ENCODE results near the gene MARCKSL1.
A peak's percentile ranks its signal among the peaks of the same experiment; 100 is the strongest.
"Not testable (repeated sequence)": the region's sequence is repeated elsewhere in the genome, so short reads cannot be mapped to it uniquely, and the experiment has no call there.

Gene MARCKSL1

GRCh38 chr1:32331549-32331948 lies 4.5 kb downstream of the MARCKSL1 start:
- no peak for DNase-seq

DNA sequence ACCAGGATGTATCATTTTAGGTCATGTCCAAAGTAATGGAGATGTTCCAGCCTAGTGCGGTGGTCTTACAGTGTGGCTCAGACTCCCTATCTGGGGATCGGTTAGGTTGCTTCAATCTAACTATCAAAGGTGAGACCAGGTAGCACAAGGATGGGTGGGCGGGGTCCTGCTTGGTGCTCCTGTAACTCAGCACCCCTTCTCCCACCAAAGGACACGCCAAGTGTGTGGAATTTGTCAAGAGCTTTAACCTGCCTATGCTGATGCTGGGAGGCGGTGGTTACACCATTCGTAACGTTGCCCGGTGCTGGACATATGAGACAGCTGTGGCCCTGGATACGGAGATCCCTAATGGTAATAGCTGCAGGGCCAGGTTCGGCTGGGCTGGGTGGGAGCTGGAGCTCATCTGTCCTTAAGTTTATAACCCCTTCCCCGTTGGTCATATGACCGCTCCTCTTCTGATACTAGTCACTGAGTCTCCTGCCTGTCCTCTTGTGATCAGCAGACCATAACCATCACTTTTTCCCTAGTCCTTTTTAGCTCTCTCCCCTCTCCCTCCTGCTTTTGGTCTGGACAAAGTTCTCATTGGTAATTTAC lies 5.4 kb downstream of the MARCKSL1 start:
- no peak for DNase-seq

DNA sequence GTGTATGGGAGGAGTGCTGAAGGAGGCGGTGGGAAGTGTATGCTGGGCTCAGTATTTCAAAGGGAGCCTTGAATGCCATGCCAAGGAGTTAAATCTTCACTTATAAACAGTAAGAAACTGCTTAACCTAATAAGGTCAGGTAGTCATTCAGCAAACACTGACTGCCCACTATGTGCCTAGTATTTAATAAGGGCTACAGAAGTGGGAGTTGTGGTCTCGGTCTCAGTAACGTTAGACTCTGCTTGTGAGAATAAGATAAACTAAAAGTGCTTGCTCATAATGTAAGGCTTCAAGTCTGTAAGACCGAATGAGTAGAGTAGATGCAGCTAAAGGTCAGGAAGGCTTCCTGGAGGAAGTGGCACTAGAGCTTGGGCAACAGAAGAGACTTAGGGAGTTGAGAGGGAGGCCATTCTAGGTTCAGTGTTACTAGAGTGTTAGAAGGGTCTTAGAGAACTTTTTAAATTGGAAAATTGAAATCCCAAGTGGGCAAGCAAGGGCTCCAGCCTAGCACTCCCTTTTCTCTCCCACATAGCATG lies 6.0 kb downstream of the MARCKSL1 start:
- DNase-seq: no peak

DNA sequence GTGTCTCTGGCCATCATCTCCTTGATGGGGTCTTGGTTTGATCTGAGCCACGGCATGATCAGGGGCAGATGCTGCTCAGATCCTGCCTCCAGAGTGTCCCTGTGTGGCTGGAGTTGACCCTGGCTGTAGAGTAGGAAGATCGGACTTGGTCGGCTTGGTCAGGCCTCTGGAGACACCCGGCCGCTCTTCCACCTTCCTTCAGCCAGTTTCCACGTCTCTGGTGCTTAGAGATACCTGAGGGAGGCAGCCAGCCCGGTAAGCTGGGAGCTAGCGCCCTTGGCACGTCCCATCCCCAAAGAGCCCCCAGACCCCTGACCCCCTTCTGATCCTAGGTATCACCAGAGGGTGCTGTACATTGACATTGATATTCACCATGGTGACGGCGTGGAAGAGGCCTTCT lies 8.8 kb downstream of the MARCKSL1 start:
- DNase-seq: no peak

DNA sequence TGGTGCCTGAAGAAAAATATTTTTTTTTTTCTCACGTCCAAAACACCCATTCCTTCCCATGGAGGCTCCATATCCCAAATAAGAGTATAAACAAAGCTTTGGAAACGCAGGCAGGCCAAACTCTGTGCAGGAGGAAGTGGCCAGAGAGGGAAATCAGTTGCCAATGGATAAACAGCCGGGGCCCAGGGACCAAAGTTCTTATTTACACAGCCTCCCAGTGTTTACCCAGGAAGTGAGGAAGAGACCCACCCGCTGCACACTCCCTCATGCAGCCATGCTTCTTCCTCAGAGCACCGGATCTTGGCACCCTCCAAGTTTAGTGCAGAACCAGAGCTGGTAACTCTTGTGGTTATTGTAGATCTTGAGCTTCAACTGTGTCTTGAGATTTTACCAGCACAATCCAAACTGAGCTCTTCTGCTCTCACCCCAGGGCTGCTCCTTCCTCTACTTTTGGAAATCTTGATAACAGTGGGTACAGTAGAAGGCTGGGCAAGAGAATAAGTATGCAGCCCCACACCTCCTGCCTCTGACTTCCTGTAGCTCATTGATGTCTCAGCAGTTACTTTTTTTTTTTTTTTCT lies 14.2 kb downstream of the MARCKSL1 start:
- DNase-seq: no peak

- no peak for DNase-seq
Measured at GRCh38 chr1:32318127-32318869, 17.7 kb downstream of the MARCKSL1 start.

DNA sequence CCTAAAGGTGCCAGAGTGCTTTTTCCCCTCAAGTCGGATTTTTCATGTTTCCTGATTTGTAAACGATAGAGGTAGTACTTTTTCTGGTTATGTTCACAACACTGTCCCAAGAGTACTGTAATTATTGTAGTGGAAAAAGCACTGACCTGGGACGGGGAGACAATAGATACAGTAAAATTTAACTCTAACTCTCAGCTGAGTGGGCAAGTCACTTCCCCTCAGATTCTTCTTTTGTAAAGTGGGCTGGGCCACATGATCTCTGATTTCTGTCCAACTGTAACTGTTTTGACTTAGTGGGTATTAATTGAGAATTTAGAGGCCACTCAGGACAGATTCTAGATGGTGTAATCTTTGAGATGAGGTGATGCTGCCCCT lies 19.1 kb downstream of the MARCKSL1 start:
- DNase-seq: no peak

DNA sequence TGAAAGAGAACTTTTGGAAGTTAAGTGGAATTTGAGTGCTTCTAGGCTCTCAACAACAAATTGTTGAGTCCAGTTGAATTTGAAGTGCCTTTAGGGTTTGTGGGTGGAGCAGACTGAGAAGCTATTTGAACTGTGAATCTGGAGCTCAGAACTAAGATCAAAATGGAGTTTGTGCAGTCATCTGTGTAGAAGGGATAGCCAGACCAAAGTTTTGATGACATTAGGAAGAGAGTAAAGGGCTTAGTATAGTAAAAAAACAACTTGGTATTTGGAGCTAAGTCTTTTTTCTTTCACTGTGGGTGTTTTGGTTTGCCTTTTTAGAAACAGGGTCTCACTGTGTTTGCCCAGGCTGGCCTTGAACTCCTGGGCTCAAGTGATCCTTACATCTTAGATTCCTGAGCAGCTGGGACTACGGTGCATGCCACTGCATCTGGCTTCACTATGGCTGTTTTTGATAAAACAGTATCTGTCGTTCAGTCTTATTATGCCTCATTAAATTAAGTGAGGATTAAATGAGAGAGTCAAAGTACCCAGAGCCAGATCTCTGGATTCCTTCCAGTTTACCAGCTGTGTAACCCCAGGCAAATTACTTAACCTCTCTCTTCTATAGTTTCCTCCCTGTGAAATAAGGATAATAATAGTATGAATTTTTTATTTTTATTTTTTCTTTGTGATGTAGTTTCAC lies 24.2 kb downstream of the MARCKSL1 start:
- no peak for DNase-seq

GRCh38 chr1:32309960-32310359 lies 26.1 kb downstream of the MARCKSL1 start:
- DNase-seq: no peak

DNA sequence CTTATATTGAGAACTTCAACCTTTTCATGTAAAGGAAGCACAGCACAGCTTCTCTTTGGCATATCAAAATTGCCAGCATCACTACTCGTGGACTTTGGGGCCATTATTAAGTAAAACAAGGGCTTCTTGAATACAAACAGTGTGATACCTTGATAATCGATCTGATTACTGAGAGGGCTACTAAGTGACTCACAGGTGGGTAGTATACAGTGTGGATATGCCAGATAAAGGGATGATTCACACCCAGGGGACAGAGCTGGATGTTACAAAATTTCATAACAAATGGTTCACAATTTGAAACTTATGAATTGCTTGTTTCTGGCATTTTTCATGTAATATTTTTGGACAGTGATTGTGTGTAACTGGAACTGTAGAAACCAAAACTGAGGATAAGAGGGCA lies 28.7 kb downstream of the MARCKSL1 start:
- DNase-seq: no peak

DNA sequence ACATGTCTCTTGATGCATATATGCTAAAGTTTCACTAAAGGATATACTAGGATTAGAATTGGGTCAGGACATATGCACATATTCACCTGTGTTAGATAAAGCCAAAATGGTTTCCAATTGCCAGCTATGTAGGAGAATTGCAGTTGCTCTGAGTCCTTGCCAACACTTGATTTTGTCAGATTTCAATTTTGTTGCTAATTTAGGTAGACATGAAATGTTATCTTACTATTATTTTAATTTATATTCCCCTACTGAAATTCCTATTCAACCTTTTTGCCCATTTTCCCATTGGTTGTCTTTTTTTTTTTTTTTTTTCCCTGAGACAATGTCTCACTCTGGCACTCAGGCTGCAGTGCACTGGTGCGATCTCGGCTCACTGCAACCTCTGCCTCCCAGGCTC lies 30.7 kb downstream of the MARCKSL1 start:
- no peak for DNase-seq

- DNase-seq: no peak
Measured at GRCh38 chr1:32303997-32304622, 31.9 kb downstream of the MARCKSL1 start.

GRCh38 chr1:32303358-32303757 lies 32.7 kb downstream of the MARCKSL1 start:
- no peak for DNase-seq

DNA sequence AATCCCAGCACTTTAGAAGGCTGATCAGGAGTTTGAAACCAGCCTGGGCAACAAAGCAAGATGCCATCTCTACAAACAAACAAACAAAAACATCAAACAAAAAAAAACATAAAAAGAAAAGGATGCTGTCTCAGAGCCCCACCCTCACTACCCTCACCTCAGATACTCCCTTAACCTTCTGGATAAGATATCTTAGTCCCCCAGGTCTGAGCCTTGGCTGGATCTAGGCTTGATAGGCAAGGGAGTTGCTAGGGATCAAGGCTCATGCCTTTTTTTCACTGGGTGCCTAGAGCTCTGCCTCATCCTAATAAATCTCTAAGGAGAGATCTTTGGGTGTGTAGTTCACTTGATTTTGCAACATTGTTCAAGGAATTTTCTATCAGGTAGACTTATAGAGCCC lies 36.7 kb downstream of the MARCKSL1 start:
- DNase-seq: no peak

DNA sequence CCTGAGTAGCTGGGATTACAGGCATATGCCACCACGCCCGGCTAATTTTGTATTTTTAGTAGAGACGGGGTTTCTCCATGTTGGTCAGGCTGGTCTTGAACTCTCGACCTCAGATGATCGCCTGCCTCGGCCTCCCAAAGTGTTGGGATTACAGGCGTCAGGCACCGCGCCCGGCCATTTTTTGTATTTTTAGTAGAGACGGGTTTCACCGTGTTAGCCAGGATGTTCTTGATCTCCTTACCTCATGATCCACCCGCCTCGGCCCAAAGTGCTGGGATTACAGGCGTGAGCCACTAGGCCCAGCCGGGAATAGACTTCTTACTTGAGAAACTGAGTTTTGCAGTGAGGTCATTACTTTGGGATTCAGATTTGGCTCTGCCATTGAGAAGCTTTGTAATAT lies 37.8 kb downstream of the MARCKSL1 start:
- not testable (repeated sequence) for DNase-seq

DNA sequence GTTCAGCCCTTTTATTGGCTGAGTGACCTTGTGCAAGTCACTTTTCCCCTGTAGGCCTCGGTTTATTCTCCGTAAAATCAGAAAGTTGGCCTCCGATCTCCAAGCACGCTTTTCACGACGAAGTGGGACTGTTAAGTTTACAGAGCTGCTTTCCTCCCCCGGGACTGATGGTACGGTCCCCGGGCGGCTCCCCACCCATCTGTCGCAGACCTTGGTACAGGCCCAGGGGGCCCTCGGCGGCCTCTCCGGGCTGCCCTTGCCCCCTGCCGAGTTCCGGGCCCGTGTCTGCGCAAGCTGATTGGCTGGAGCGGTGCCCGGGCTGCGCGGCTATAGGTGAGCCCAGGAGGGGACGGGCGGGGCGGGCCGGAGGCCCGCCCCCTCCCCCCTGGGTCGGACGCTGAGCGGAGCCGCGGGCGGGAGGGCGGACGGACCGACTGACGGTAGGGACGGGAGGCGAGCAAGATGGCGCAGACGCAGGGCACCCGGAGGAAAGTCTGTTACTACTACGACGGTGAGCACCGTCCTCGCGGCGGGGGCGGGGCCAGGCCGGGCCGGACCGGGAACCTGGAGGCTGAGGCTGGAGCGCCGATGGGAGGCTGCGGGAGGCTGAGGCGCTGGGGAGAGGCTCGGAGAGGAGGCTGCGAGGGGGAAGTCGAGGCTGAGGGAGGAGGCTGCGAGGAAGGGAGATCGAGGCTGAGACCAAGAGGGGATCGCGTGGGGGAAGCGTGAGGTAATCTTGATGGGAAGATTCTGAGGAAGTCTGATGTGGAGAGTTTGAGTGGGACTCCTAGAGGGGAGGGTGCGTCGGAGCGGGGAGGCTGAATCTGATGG lies 44.1 kb downstream of the MARCKSL1 start, which contains the start of gene HDAC1:
HDAC1 (plus strand) TSS at position 376 of the 831 bp plus-strand sequence; CDS start at position 463, 87 bp downstream.
- DNase-seq: peak; percentile 95

DNA sequence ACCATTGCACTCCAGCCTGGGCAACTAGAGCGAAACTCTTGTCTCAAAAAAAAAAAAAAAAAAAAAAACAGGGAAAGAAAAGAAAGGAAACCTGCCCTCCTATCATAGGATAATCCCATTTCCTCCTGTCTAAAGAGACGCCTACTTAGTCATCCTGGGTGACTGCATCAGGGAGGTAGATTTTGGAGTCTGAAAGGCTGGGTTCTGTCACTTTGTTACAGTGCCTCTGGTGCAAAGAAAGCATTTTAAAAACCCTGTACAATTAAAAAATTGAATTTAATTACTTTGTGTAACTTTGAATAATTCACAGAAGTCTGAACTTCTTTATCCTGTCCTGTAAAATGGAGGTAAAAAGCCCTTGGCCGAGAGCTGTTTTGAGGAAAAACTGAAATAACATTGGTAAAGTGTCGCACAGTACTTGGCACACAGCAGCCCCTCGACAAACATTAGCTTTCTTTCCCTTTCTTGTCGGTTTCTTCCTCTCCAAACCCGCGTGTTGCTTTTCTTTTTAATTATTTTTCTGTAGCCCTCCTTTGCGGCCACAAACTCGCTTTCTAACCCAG lies 44.8 kb downstream of the MARCKSL1 start:
- no peak for DNase-seq

GRCh38 chr1:32289256-32289655 lies 46.8 kb downstream of the MARCKSL1 start:
- DNase-seq: no peak

DNA sequence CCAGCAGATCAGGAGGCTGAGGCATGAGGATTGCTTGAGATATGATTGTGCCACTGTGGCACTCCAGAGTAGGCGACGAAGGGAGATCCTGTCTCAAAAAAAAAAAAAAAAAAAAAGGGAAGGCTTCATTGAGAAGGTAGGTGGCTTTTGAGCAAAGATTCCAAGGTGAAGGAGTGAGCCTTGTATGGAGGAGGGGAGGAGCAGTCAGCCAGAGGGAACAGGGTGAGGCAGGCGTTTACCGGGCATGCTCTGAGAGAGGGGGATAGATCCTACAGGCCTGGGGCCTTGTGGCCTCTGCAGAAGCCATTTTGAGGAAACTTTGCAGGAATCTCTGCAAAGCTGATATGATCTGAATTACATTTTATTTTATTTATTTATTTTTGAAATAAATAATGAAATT lies 49.3 kb downstream of the MARCKSL1 start:
- no peak for DNase-seq

DNA sequence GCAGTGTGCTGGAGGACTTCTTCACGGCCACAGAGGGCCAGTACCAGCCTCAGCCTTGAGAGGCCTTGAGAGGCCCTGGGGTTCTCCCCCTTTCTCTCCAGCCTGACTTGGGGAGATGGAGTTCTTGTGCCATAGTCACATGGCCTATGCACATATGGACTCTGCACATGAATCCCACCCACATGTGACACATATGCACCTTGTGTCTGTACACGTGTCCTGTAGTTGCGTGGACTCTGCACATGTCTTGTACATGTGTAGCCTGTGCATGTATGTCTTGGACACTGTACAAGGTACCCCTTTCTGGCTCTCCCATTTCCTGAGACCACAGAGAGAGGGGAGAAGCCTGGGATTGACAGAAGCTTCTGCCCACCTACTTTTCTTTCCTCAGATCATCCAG lies 50.4 kb downstream of the MARCKSL1 start:
- no peak for DNase-seq

DNA sequence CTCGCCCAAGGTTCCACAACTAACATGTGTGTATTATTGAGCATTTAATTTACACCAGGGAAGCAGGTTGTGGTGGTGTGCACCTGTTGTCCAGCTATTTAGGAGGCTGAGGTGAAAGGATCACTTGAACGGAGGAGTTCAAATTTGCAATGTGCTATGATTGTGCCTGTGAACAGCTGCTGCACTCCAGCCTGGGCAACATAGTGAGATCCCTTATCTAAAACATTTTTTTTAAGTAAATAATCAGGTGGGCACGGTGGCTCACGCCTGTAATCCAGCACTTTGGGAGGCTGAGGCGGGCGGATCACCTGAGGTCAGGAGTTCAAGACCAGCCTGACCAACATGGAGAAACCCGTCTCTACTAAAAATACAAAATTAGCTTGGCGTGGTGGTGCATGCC lies 51.3 kb downstream of the MARCKSL1 start:
- DNase-seq: not testable (repeated sequence)

Data from NCI-H2171 (cell line).